Cardiac fibroblast (primary cell): ENCODE results near the gene TAF11L11.
"Not testable (repeated sequence)": the region's sequence is repeated elsewhere in the genome, so short reads cannot be mapped to it uniquely, and the experiment has no call there.

Source experiments
- DNase-seq, 2 donors: peaks; one replicate each; pipeline versions ENCODE4 v3.0.0 to v3.0.0-alpha.2; 2010; ENCODE audit warnings: low read depth in 2 of 2
- H3K4me3 ChIP-seq, 2 donors: replicated peaks in 1 of 2; 1 replicate in 1 of 2; 2 replicates in 1 of 2; pipeline ENCODE4 v1.5.1; 2011; ENCODE audit warnings: low read depth in 2 of 2, low read length in 2 of 2, mild to moderate bottlenecking in 2 of 2, moderate library complexity in 1 of 2
- TF ChIP-seq, protein P1 (sequence below): IDR thresholded peaks from one replicate; pipeline ENCODE4 v1.5.1; 2011; ENCODE audit warnings: low read depth, mild to moderate bottlenecking, low read length, inconsistent platforms

TAF11L11 gene

GRCh38 chr5:17603880-17604279 is at the start of gene TAF11L11:
Gene TAF11L11 (plus strand): TSS chr5:17604183.
- DNase-seq, H3K4me3 ChIP-seq: not testable (repeated sequence)

DNA sequence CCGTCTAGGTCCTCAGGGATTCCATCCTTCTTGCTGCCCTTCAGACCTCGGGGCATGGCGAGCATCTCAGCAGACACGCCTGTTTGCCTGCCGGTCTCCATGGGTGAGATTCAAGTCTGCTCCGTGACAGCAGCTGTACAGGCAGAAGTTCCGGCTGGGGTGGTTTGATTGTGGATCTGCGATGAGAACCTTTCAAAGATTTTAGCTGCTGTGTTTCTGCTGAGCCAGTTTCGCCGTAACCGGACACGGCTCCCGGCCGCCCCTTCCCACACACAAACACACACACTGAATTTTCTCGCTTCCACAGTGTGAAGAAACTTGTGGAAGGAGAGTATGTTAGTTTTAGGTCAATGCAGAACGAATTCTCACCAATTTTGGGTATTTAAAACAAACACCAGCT is 18.3 kb upstream of the TAF11L11 start, which contains the start of gene TAF11L7:
Gene TAF11L7 (minus strand): TSS at position 101 of the 400 bp plus-strand sequence.
- DNase-seq, H3K4me3 ChIP-seq: not testable (repeated sequence)

GRCh38 chr5:17590860-17591259 is 13.1 kb upstream of the TAF11L11 start, which contains the start of gene TAF11L8:
Gene TAF11L8 (minus strand): TSS chr5:17590960.
- DNase-seq, H3K4me3 ChIP-seq: not testable (repeated sequence)

GRCh38 chr5:17594255-17594654 is 9.7 kb upstream of the TAF11L11 start, which contains the start of gene TAF11L9:
Gene TAF11L9 (minus strand): TSS chr5:17594394.
- not testable (repeated sequence) for H3K4me3 ChIP-seq, DNase-seq

DNA sequence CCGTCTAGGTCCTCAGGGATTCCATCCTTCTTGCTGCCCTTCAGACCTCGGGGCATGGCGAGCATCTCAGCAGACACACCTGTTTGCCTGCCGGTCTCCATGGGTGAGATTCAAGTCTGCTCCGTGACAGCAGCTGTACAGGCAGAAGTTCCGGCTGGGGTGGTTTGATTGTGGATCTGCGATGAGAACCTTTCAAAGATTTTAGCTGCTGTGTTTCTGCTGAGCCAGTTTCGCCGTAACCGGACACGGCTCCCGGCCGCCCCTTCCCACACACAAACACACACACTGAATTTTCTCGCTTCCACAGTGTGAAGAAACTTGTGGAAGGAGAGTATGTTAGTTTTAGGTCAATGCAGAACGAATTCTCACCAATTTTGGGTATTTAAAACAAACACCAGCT is 6.3 kb upstream of the TAF11L11 start, which contains the start of gene TAF11L10:
Gene TAF11L10 (minus strand): TSS at position 101 of the 400 bp plus-strand sequence.
- H3K4me3 ChIP-seq, DNase-seq: not testable (repeated sequence)

- H3K4me3 ChIP-seq = no peak overlapping the region
- TF ChIP-seq, protein P1, sequence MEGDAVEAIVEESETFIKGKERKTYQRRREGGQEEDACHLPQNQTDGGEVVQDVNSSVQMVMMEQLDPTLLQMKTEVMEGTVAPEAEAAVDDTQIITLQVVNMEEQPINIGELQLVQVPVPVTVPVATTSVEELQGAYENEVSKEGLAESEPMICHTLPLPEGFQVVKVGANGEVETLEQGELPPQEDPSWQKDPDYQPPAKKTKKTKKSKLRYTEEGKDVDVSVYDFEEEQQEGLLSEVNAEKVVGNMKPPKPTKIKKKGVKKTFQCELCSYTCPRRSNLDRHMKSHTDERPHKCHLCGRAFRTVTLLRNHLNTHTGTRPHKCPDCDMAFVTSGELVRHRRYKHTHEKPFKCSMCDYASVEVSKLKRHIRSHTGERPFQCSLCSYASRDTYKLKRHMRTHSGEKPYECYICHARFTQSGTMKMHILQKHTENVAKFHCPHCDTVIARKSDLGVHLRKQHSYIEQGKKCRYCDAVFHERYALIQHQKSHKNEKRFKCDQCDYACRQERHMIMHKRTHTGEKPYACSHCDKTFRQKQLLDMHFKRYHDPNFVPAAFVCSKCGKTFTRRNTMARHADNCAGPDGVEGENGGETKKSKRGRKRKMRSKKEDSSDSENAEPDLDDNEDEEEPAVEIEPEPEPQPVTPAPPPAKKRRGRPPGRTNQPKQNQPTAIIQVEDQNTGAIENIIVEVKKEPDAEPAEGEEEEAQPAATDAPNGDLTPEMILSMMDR = no peak
- no peak for DNase-seq
Measured at GRCh38 chr5:17604951-17605350, 968 bp downstream of the TAF11L11 start.

- DNase-seq, H3K4me3 ChIP-seq: not testable (repeated sequence)
Measured at GRCh38 chr5:17607461-17607860, 3.5 kb downstream of the TAF11L11 start.

GRCh38 chr5:17610092-17610491 is 6.1 kb downstream of the TAF11L11 start, which contains the start of gene TAF11L12:
Gene TAF11L12 (plus strand): TSS chr5:17610392.
- not testable (repeated sequence) for H3K4me3 ChIP-seq

DNA sequence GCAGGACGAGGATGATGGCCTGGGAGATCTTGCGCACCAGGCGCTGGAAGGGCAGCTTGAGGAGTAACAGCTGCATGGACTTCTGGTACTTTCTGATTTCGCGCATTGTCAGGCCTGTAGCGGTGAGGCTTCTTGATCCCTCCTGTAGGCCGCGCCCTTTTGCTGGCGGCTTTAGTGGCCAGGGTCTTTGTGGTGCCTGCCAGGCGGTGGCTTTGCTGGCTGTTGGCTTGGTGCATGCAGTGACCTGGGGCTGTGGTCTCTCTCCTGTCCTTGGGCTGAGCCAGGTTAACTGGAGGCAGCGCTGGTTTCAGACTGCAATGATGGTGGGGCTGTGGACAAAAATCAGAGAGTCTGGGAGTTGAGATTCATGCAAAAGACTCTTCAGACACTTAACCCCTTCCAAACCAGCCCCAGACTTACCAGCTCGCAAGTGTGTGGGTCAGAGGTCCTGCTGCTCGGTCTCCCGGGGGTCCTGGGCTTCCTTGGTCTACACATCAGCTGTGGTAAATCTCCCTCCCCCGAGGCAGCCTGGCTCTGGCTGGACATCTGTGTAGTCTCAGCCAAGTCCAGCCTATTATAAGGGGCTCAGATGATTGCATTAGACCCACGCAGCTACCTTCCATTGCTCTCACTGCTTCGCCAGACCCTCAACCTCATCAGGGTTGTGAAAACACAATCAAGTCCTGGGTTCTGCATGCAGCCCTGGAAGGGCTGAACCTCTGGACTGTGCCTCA is 11.1 kb downstream of the TAF11L11 start:
- TF ChIP-seq, protein P1 = no peak
- no peak for DNase-seq
- no peak overlapping the region for H3K4me3 ChIP-seq

More at GRCh38 chr5:17610092-17610491, 6.1 kb downstream of the TAF11L11 start, which contains the start of gene TAF11L12:
- not testable (repeated sequence) for DNase-seq

GRCh38 chr5:17619354-17619753 is 15.4 kb downstream of the TAF11L11 start:
- TF ChIP-seq, protein P1 = no peak
- DNase-seq = no peak
- no peak overlapping the region for H3K4me3 ChIP-seq
